ENCODE results near the gene NAPSA. TPM values are rescaled to one million over a fixed set of nuclear protein-coding genes. Genes with fewer than 3 reads are reported as not detected.

The NAPSA gene
- total and polyA plus RNA-seq, 2 of the 8 experiments (the other 6 are each of a cell fraction or from before 2014, with no cell fraction given) = 0.71 to 0.73 TPM

GRCh38 chr19:50380751-50381151 is 15.3 kb upstream of the NAPSA start (continued):
- TF ChIP-seq BRCA1 (IDR thresholded peaks at IDR 0.05; ENCODE audit: low read depth, low read length) (no peak), KDM4A (IDR thresholded peaks at IDR 0.05; ENCODE audit: low read depth, low read length, severe bottlenecking) (no peak), POU5F1 (IDR thresholded peaks at IDR 0.05; ENCODE audit: low read depth, low read length) (no peak)

All from H1 (cell line).